ENCODE data around the gene ANKRD66.

The ANKRD66 gene

DNA sequence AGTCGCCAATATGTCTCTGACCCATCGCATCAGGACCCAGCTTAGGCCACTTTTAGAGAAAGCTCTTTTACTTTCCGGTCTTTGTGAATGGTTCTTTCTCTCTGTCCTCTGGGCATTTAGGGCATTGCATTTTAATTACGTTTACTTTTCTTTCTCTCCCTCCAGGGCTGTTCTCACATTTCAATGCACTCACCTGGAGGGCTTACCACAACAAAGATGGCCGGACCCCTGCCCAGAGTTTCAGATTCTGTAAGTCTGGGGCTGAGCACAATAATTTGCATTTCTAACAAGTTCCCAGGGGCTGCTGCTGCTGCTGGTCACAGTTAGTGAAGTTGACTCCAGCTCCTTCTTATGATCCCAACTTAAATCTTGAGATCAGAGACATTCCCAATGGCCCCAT is 3.0 kb downstream of the ANKRD66 start:
- ChIA-PET CTCF (no interaction called here), POLR2A (no interaction called here)
- no peak for DNase-seq (ENCODE audit: extremely low spot score)
- no peak for TF ChIP-seq CTCF (IDR thresholded peaks at IDR 0.05; ENCODE audit: control extremely low read depth, extremely low read depth, low read depth, missing control alignments)

DNA sequence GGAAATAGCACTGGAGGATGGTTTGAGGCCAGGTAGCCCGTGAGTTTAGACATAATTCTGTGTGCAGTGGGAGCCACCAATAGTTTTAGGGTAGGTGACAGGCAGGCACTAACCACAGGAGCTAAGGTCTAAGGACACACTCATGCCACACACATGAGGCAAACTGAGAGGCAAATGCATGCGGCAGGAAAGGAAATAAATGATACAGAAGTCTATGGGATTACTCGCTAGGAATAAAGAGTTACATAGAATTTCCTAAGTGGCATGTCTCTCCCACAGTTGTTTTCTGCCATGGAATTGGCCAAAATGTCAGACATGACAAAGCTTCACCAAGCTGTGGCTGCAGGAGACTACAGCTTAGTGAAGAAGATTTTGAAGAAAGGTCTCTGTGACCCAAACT is 4.9 kb downstream of the ANKRD66 start:
- no peak for DNase-seq (ENCODE audit: extremely low spot score)
- ChIA-PET CTCF (no interaction called here), POLR2A (no interaction called here)

GRCh38 chr6:46755865-46756264 is 9.1 kb downstream of the ANKRD66 start:
- ChIA-PET POLR2A (no interaction called here), CTCF (no interaction called here)
- TF ChIP-seq CTCF (IDR thresholded peaks at IDR 0.05; ENCODE audit: control extremely low read depth, extremely low read depth, low read depth, missing control alignments): no peak
- no peak for DNase-seq (ENCODE audit: extremely low spot score)

More for the DNA sequence above, 4.9 kb downstream of the ANKRD66 start:
- TF ChIP-seq CTCF (IDR thresholded peaks at IDR 0.05; ENCODE audit: control extremely low read depth, extremely low read depth, low read depth, missing control alignments): no peak

GRCh38 chr6:46756469-46757213 is 9.9 kb downstream of the ANKRD66 start:
- ChIA-PET POLR2A (no interaction called here), CTCF (no interaction called here)
- TF ChIP-seq CTCF (IDR thresholded peaks at IDR 0.05; ENCODE audit: control extremely low read depth, extremely low read depth, low read depth, missing control alignments): no peak
- no peak for DNase-seq (ENCODE audit: extremely low spot score)

DNA sequence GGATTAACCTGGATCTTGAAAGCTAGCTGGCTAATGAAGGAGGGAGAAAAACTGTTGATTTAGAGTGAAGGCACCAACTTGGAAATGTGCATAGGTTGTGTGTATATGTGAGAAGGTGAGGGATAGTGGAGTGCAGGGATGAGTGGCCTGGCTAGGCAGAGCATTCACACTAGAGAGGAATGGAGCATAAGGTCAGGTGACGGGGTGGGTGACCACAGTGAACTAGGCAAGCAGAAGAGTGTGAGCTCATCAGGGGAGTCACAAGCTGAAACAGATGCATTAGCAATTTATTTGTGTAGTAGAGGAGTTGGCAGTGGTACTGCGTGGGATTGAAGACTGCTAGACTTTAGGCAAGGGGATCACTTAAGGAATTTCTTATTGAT is 10.5 kb downstream of the ANKRD66 start:
- ChIA-PET CTCF (no interaction called here), POLR2A (no interaction called here)
- no peak for DNase-seq (ENCODE audit: extremely low spot score)
- TF ChIP-seq CTCF (IDR thresholded peaks at IDR 0.05; ENCODE audit: control extremely low read depth, extremely low read depth, low read depth, missing control alignments): no peak

DNA sequence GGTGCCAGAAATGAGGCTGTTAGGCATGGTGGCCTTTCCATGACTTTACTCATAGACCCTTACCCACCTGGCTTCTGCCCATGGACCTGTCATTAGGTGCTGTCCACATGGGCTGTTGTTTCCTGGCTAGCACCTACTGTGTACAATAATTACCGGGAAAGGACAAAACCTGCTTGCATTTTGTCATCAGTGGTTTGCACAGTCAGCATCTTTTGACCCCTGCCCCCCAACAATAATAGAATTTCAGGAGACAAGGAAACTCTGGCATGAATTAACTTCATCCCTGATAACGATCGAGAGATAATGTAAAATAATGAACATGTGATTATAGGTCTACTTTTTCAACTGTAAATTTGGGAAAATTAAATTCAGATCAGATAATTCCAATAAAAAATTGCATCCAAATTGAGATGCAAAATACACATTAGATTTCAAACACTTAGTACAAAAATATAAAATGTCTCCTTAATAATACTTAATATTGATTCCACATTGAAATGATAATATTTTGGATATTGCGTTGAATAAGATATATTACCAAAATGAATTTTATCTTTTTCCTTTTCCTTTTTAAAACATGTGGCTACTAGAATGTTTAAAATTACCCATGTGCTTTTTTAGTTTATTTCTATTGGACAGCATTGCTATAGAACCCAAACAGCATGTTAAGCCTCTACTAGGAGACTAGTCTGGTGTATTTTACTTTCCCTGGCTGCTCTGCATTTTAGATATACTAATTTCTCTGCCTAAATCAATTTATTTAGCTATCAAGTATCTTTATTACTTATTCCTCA is 12.4 kb downstream of the ANKRD66 start:
- ChIA-PET CTCF (no interaction called here), POLR2A (no interaction called here)
- no peak for TF ChIP-seq CTCF (IDR thresholded peaks at IDR 0.05; ENCODE audit: control extremely low read depth, extremely low read depth, low read depth, missing control alignments)
- DNase-seq (ENCODE audit: extremely low spot score): no peak
